GM12872 (cell line): ENCODE data around the gene ECSIT.
A peak's percentile ranks its signal among the peaks of the same experiment; 100 is the strongest.

Experiments used
- TF ChIP-seq, protein P1 (sequence below): IDR thresholded peaks from 3 replicates; pipeline ENCODE4 v1.5.1; 2011; ENCODE audit warnings: low read depth, mild to moderate bottlenecking, low read length, moderate library complexity; ENCODE audit not compliant: insufficient read depth

Gene ECSIT

DNA sequence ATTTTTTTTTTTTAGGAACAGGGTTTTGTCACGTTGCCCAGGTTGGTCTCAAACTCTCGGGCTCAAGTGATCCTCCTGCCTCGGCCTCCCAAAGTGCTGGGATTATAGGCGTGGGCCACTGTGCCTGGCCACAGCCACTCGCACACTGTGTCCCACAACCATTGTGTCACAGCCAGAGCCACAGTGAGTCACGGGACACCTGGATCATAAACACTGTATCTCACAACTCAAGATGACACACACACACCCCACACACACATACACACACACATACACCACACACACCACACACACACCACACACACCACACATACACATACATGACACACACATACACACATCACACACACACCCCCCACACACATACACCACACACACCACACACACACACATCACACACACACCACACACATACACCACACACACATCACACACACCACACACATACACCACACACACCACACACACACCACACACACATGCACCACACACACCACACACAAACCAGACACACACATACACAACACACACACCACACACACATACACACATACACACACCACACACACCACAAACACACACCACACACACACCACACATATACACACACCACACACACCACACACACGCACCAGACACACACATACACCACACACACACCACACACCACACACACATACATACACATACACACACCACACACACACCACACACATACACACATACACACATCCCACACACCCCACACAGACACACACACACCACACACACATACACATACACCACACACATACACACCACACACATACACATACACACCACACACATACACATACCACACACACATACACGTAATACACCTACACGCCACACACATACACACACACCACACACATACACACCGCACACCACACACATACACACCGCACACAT is 64.3 kb downstream of the ECSIT start:
- TF ChIP-seq, protein P1, sequence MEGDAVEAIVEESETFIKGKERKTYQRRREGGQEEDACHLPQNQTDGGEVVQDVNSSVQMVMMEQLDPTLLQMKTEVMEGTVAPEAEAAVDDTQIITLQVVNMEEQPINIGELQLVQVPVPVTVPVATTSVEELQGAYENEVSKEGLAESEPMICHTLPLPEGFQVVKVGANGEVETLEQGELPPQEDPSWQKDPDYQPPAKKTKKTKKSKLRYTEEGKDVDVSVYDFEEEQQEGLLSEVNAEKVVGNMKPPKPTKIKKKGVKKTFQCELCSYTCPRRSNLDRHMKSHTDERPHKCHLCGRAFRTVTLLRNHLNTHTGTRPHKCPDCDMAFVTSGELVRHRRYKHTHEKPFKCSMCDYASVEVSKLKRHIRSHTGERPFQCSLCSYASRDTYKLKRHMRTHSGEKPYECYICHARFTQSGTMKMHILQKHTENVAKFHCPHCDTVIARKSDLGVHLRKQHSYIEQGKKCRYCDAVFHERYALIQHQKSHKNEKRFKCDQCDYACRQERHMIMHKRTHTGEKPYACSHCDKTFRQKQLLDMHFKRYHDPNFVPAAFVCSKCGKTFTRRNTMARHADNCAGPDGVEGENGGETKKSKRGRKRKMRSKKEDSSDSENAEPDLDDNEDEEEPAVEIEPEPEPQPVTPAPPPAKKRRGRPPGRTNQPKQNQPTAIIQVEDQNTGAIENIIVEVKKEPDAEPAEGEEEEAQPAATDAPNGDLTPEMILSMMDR: no peak

DNA sequence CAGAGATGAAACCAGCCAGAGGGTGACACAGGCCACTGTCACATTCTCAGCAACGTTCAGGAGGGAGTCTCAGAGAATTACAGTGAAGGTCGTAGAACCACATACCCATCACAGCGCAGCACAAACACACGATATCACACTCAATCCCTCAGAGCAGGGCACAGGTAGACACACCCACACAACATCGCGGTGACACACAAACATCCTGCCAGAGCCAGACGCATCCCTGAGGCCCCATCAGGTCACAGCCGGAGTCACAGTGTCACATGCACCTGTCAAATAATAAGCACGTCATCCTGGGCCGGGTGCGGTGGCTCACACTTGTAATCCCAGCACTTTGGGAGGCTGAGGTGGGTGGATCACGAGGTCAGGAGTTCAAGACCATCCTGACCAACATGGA is 65.5 kb downstream of the ECSIT start:
- TF ChIP-seq, protein P1: no peak

DNA sequence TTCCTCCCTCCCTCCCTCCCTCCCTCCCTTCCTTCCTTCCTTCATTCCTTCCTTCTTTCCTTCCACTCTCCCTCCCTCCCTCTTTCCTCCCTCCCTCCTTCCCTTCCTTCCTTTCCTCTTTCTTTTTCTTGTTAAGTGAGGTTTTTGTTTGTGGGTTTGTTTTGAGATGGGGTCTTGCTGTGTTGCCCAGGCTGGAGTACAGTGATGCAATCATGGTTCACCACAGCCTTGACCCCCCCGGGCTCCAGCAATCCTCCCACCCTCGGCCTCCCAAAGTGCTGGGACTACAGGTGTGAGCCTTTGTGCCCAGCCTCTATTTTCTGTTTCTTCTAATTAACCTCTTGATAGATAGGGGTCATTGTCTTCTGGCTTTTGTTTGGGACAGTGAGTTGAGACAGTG is 67.5 kb downstream of the ECSIT start:
- TF ChIP-seq, protein P1: no peak

DNA sequence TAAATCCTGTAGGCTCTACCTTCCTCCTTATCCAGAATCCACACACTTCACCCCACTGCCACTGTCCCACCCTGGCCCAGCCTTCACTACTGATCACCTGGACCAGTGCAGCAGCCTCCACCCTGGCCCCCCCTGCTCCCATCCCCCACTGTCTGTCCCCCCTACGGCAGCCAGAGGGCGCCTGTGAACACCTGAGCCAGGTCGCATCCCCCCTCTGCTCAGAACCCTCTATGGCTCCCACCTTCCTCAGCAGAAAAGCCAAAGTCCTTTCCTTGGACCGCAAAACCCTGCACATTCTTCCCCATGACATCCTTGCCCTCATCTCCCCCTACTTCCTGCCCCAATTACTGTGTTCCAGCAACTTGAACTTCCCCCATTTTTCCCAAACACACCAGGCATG is 68.7 kb downstream of the ECSIT start:
- TF ChIP-seq, protein P1: peak; percentile 41; the same call in 2 of the 3 replicates

DNA sequence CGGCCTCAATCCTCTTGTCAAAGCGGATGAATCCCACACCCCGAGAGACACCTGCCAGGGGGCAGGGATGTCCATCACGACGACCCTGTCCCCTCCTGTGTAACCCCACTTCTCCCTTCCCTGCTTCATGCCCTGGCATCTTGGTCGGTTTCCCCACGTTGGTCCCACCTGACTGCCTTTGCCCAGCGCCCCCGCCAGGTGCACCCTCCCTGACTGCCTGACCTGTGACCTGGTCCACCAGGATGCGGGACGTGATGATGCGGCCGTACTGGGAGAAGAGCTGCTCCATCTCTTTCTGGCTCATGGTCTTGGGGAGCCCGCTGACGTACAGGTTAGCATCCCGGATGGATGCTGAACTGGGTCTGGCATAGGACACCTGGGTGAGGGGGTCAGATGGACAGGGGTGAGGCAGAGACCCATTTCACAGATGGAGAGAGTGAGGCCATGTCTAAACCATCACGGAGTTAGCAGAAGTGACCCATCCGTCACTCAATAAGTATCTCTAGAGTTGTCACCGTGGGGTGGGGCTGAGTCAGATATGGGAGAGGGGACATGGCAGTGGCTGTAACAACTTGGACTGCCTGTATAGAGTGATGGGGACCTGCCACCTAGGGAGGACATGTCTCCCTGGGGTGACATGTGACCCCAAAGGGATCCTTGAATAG is 70.6 kb downstream of the ECSIT start:
- TF ChIP-seq, protein P1: no peak

DNA sequence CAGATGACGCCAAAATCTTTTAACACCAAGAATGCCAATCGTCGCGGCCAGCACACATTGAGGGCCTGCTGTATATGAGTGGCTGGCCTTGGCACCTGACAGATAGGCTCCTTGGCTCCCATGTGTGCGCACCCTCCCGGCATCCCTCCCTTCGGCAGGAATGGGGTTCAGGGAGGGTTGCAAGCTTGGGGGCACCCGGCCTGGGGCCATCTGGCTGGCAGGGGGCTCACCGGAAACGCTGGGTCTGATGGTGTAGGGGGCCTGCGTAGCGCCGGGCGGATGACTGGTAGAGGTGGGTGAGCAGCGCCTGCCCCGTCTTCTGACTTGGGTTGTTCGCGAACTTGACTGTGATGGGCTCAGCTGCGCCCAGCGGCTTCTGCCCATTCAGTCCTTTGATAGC is 71.1 kb downstream of the ECSIT start:
- TF ChIP-seq, protein P1: no peak

DNA sequence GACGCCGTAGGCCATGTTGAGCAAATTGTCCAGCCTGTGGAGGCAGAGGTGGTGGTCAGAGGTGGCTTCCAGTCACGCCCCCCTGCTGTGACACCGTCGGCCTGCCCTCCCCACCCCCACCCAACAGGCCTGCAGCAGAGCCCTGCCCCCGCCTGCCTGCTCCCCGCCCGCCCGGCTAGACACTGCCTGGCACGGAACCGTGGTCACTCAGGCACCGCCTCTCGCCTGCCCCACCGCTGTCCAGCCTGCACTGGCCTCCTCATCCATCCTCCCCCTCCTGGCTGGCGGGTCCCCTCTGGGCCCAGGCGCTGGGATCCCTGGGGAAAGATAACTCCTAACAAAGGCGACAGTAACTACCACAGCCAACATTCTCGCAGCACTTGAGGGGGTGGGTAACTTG is 71.8 kb downstream of the ECSIT start:
- TF ChIP-seq, protein P1: no peak
